ENCODE measurements around the gene CDC42BPG.
"Not testable (repeated sequence)": the region's sequence is repeated elsewhere in the genome, so short reads cannot be mapped to it uniquely, and the experiment has no call there.

Gene CDC42BPG

GRCh38 chr11:64848826-64849597, 4.6 kb upstream of the CDC42BPG start:
- DNase-seq, result peak; percentile 22 to 66 (median 57)

- no peak for DNase-seq
Observed at GRCh38 chr11:64848214-64848825, 3.9 kb upstream of the CDC42BPG start.

GRCh38 chr11:64846998-64847666, 2.7 kb upstream of the CDC42BPG start:
- peak; percentile 91 to 98 (median 93) for DNase-seq

- not testable (repeated sequence) for DNase-seq
Observed at GRCh38 chr11:64845776-64846129, 1.3 kb upstream of the CDC42BPG start.

GRCh38 chr11:64845129-64845775, 799 bp upstream of the CDC42BPG start:
- DNase-seq, result no peak

- DNase-seq, result peak; percentile 10 to 64 (median 59)
Observed at GRCh38 chr11:64843686-64844329, 645 bp downstream of the CDC42BPG start.

GRCh38 chr11:64842851-64843685, 1.4 kb downstream of the CDC42BPG start:
- peak in 2 of 3 experiments; percentile 79 to 80 for DNase-seq

GRCh38 chr11:64842366-64842759, 2.1 kb downstream of the CDC42BPG start:
- no peak for DNase-seq

- DNase-seq, result no peak
Observed at GRCh38 chr11:64841592-64842365, 2.7 kb downstream of the CDC42BPG start.

- DNase-seq, result no peak
Observed at GRCh38 chr11:64839887-64840782, 4.3 kb downstream of the CDC42BPG start.

GRCh38 chr11:64839335-64839734, 5.1 kb downstream of the CDC42BPG start:
- DNase-seq, result no peak

- no peak for DNase-seq
Observed at GRCh38 chr11:64838600-64839334, 5.7 kb downstream of the CDC42BPG start.

GRCh38 chr11:64837887-64838351, 6.5 kb downstream of the CDC42BPG start:
- no peak for DNase-seq

GRCh38 chr11:64836448-64837072, 7.9 kb downstream of the CDC42BPG start:
- no peak for DNase-seq

- no peak for DNase-seq
Observed at GRCh38 chr11:64835616-64836447, 8.6 kb downstream of the CDC42BPG start.

- DNase-seq, result no peak
Observed at GRCh38 chr11:64834723-64835615, 9.5 kb downstream of the CDC42BPG start.

Measured in NCI-H1417 (cell line).